Endothelial cell of umbilical vein (primary cell): ENCODE results near the gene ADAMTS17. TPM values are rescaled to one million over a fixed set of nuclear protein-coding genes. Genes with fewer than 3 reads are reported as not detected.

Source experiments
- BruUV-seq: library from RNA; stranded (reverse); fragments of 400-500 nt; replicated peaks from 2 replicates; lab custom pipeline; 2021; lab: Mats Ljungman, UMichigan
- CTCF ChIA-PET: fragments of 300-600, 350-600 bp; sonication (Branson Sonifier 250); formaldehyde crosslinking; loops from one replicate; lab custom pipeline; 2021; ENCODE audit warnings: antibody characterized with exemption, inconsistent platforms; lab: Charles Lee
- POLR2A ChIA-PET: fragments of 300-600, 350-600 bp; sonication (Branson Sonifier 250); formaldehyde crosslinking; loops from one replicate; lab custom pipeline; 2021; ENCODE audit warnings: antibody characterized with exemption, inconsistent platforms; lab: Charles Lee
- DNase-seq: peaks from one replicate; pipeline ENCODE4 v3.0.0-alpha.2; 2011; ENCODE audit warnings: low read depth, low spot score
- FAIRE-seq: peaks from 2 replicates; lab custom pipeline; 2011; peaks lifted over from hg19 to GRCh38; lab: Jason Lieb, UNC
- H2AFZ ChIP-seq: 2 replicates; pipeline ENCODE4 v1.6.0; 2012; ENCODE audit warnings: low read depth, low read length, control low read depth, inconsistent platforms
- H3K27ac ChIP-seq: 2 replicates; pipeline ENCODE4 v1.5.1; 2011; ENCODE audit warnings: low read depth, mild to moderate bottlenecking, control low read depth, low read length, moderate library complexity; ENCODE audit not compliant: insufficient read depth
- H3K27me3 ChIP-seq, 2 experiments: 2 replicates each; pipeline versions ENCODE4 v1.6.0 to v1.6.1; 2011; ENCODE audit warnings: low read length in 2 of 2, mixed read lengths in 1 of 2; ENCODE audit not compliant: control insufficient read depth in 2 of 2, insufficient read depth in 2 of 2
- H3K36me3 ChIP-seq, 2 experiments: 2 replicates in 1 of 2; 3 replicates in 1 of 2; pipeline ENCODE4 v1.5.1; 2011; ENCODE audit warnings: low read length in 2 of 2, mild to moderate bottlenecking in 1 of 2, moderate library complexity in 1 of 2; ENCODE audit not compliant: control insufficient read depth in 2 of 2, insufficient read depth in 2 of 2; ENCODE audit errors: extremely low read depth in 1 of 2
- H3K4me1 ChIP-seq: 3 replicates; pipeline ENCODE4 v1.5.1; 2011; ENCODE audit warnings: mild to moderate bottlenecking, low read length; ENCODE audit not compliant: control insufficient read depth, insufficient read depth; ENCODE audit errors: extremely low read depth
- H3K4me2 ChIP-seq: 2 replicates; pipeline ENCODE4 v1.6.1; 2011; ENCODE audit warnings: low read length, control low read depth, mixed read lengths; ENCODE audit not compliant: insufficient read depth
- H3K4me3 ChIP-seq, 3 experiments: fragments of 200-600 bp in 1 of 3; sonication (generic), shearing (Covaris generic) in 1 of 3; replicated peaks in 1 of 3; 2 replicates each; pipeline ENCODE4 v1.5.1; 2011 to 2016; ENCODE audit warnings: control low read depth in 3 of 3, low read length in 3 of 3, mild to moderate bottlenecking in 2 of 3, inconsistent platforms in 1 of 3, low read depth in 1 of 3, moderate library complexity in 1 of 3; ENCODE audit not compliant: insufficient read depth in 1 of 3
- H3K79me2 ChIP-seq: 2 replicates; pipeline ENCODE4 v1.6.0; 2012; ENCODE audit warnings: low read length, inconsistent platforms; ENCODE audit not compliant: control insufficient read depth, insufficient read depth
- H3K9ac ChIP-seq: replicated peaks from 2 replicates; pipeline ENCODE3; 2011; ENCODE audit warnings: low read length, control low read depth; ENCODE audit not compliant: insufficient read depth; ENCODE audit errors: extremely low read depth
- H3K9me1 ChIP-seq: replicated peaks from 3 replicates; pipeline ENCODE4 v1.6.0; 2011; ENCODE audit warnings: mild to moderate bottlenecking, low read length; ENCODE audit not compliant: control insufficient read depth, insufficient read depth; ENCODE audit errors: extremely low read depth
- H3K9me3 ChIP-seq: replicated peaks from 2 replicates; pipeline ENCODE4 v1.5.1; 2012; ENCODE audit warnings: low read length, inconsistent platforms; ENCODE audit not compliant: control insufficient read depth, insufficient read depth
- H4K20me1 ChIP-seq: replicated peaks from 2 replicates; pipeline ENCODE3; 2011; ENCODE audit warnings: mild to moderate bottlenecking, low read length; ENCODE audit not compliant: control insufficient read depth, insufficient read depth; ENCODE audit errors: extremely low read depth
- EZH2 ChIP-seq: IDR thresholded peaks from 2 replicates; pipeline ENCODE4 v1.6.1; 2012; ENCODE audit warnings: borderline replicate concordance, low read depth, mild to moderate bottlenecking, moderate library complexity, low read length, inconsistent platforms; ENCODE audit not compliant: severe bottlenecking
- FOS ChIP-seq: IDR thresholded peaks from 2 replicates; pipeline ENCODE4 v1.6.1; 2011; ENCODE audit warnings: mild to moderate bottlenecking, low read length, moderate library complexity, borderline replicate concordance; ENCODE audit not compliant: insufficient read depth
- GATA2 ChIP-seq: IDR thresholded peaks from 2 replicates; pipeline ENCODE4 v1.7.0; 2011; ENCODE audit warnings: low read depth, mild to moderate bottlenecking, moderate library complexity, mixed read lengths, low read length; ENCODE audit not compliant: insufficient read length, insufficient read depth
- JUN ChIP-seq: IDR thresholded peaks from 2 replicates; pipeline ENCODE4 v1.6.1; 2011; ENCODE audit warnings: borderline replicate concordance, low read depth; ENCODE audit not compliant: insufficient read length, insufficient read depth
- MYC ChIP-seq: IDR thresholded peaks from one replicate; pipeline ENCODE4 v1.6.1; 2011; ENCODE audit warnings: mild to moderate bottlenecking, low read depth, low read length
- POLR2A ChIP-seq: IDR thresholded peaks from 2 replicates; pipeline ENCODE4 v1.6.1; 2012; ENCODE audit warnings: low read depth, mild to moderate bottlenecking, control low read depth, low read length
- POLR2AphosphoS5 ChIP-seq: IDR thresholded peaks from 2 replicates; pipeline ENCODE4 v1.6.1; 2012; ENCODE audit warnings: low read depth, mild to moderate bottlenecking, control low read depth, low read length, moderate library complexity; ENCODE audit not compliant: insufficient read depth
- dilution Hi-C: fragments of 300-500 bp; cut with MboI; formaldehyde crosslinking; loops from one replicate; pipeline ENCODE4 v1.15.0; 2019; ENCODE audit warnings: low sequenced_read_pairs; ENCODE audit not compliant: extremely low pct_ligation_motif_present
- intact Hi-C: fragments of 100-400 bp; cut with micrococcal nuclease; formaldehyde crosslinking; loops from one replicate; pipeline ENCODE4 v1.10.0; 2022
- polyA plus RNA-seq, 4 experiments: library from polyadenylated mRNA; depleted of rRNA in 3 of 4; stranded (reverse) in 3 of 4; unstranded in 1 of 4; fragments of >200 nt; gene quantifications; 2 replicates each; pipeline versions ENCODE4 v1.2.1 to v1.2.3, GENCODE V29; 2011 to 2012; ENCODE audit warnings: missing spikeins in 1 of 4
- total RNA-seq: library from RNA; stranded (reverse); gene quantifications from 2 replicates; pipeline ENCODE4 v1.2.3, GENCODE V29; 2021
- TF ChIP-seq, protein P1 (sequence below): IDR thresholded peaks from 2 replicates; pipeline ENCODE4 v1.6.1; 2011; ENCODE audit not compliant: insufficient read depth, insufficient read length
- TF ChIP-seq, protein P2 (sequence below), 2 donors: IDR thresholded peaks; 1 replicate in 1 of 2; 2 replicates in 1 of 2; pipeline ENCODE4 v1.5.1; 2011; ENCODE audit warnings: low read length in 2 of 2, mild to moderate bottlenecking in 2 of 2, moderate library complexity in 2 of 2, control low read depth in 1 of 2, inconsistent platforms in 1 of 2, low read depth in 1 of 2; ENCODE audit not compliant: insufficient read depth in 1 of 2; ENCODE audit errors: extremely low read depth in 1 of 2

ADAMTS17 gene
- total and polyA plus RNA-seq, 2 donors (not counting 3 experiments of a cell fraction or from before 2014, with no cell fraction given): 0.12 TPM; not detected in 1

DNA sequence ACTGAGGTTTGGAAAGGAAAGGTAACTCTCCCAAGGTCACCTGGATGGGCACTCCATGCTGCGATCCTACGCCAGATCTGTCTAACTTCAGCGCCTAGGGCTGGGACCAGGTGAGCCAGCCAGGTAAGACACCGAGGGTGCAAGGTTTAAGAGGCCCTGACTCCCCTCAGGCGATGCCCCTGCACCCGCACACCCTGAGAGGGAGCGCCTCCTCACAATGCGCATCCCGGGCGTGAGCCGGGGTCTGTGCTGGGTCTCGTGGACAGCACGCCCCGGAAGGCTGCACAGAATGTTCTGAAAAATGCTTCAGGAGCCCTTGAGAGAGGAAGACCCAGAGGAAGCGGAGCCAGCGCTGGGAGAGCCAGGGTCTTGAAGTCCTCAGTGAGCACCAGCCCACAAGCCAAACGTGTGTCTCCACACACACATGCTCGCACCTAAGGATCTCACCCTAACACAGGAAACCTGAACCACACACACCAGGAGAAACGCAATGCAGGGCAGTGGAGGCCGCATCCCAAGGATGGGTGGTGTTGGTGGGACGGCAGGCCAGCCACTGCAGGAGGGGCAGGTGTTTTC lies 142.0 kb downstream of the ADAMTS17 start:
- H4K20me1 ChIP-seq: no peaks in the 10 kb centered on the region
- H3K79me2 ChIP-seq: no peaks in the 10 kb centered on the region
- TF ChIP-seq, protein P1, sequence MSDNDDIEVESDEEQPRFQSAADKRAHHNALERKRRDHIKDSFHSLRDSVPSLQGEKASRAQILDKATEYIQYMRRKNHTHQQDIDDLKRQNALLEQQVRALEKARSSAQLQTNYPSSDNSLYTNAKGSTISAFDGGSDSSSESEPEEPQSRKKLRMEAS: no peak
- TF ChIP-seq FOS (no peak), POLR2AphosphoS5 (no peak), MYC (no peak), GATA2 (no peak), EZH2 (no peak), POLR2A (no peak), JUN (no peak)
- TF ChIP-seq, protein P2, sequence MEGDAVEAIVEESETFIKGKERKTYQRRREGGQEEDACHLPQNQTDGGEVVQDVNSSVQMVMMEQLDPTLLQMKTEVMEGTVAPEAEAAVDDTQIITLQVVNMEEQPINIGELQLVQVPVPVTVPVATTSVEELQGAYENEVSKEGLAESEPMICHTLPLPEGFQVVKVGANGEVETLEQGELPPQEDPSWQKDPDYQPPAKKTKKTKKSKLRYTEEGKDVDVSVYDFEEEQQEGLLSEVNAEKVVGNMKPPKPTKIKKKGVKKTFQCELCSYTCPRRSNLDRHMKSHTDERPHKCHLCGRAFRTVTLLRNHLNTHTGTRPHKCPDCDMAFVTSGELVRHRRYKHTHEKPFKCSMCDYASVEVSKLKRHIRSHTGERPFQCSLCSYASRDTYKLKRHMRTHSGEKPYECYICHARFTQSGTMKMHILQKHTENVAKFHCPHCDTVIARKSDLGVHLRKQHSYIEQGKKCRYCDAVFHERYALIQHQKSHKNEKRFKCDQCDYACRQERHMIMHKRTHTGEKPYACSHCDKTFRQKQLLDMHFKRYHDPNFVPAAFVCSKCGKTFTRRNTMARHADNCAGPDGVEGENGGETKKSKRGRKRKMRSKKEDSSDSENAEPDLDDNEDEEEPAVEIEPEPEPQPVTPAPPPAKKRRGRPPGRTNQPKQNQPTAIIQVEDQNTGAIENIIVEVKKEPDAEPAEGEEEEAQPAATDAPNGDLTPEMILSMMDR (IDR thresholded peaks at IDR 0.05; ENCODE audit: extremely low read depth in 1 of 2, insufficient read depth in 1 of 2, low read depth in 1 of 2, low read length in 2 of 2): no peak
- no TSS peak for BruUV-seq
- H3K9ac ChIP-seq: no peak overlapping the region
- no peaks in the 10 kb centered on the region for H3K9me1 ChIP-seq
- dilution Hi-C loops: no loop called here
- no peak for DNase-seq
- FAIRE-seq: no peak
- no peaks in the 10 kb centered on the region for H3K9me3 ChIP-seq
- no peak overlapping the region for H3K4me2 ChIP-seq
- intact Hi-C loops: no loop called here
- no peaks in the 10 kb centered on the region for H3K27me3 ChIP-seq
- H3K4me1 ChIP-seq: no peaks in the 10 kb centered on the region
- H3K27ac ChIP-seq: no peak overlapping the region
- POLR2A ChIA-PET: no interaction called here
- H3K4me3 ChIP-seq: no peak overlapping the region
- no peaks in the 10 kb centered on the region for H3K36me3 ChIP-seq
- CTCF ChIA-PET: no interaction called here
- no peak overlapping the region for H2AFZ ChIP-seq
